GM12878 (cell line): ENCODE data around the gene CXCL17.
A peak's percentile ranks its signal among the peaks of the same experiment; 100 is the strongest.

Experiments used
- EZH2 ChIP-seq: IDR thresholded peaks from 2 replicates; pipeline ENCODE4 v1.6.1; 2012; ENCODE audit warnings: low read depth, mild to moderate bottlenecking, control low read depth, inconsistent platforms, low read length, borderline replicate concordance; ENCODE audit not compliant: control insufficient read depth
- HCFC1 ChIP-seq: fragments of 150-350 bp; IDR thresholded peaks from 2 replicates; pipeline ENCODE4 v1.6.1; 2014; ENCODE audit warnings: low read length
- KDM1A ChIP-seq: fragments of 200-600 bp; sonication (generic); IDR thresholded peaks from 2 replicates; pipeline ENCODE4 v1.6.1; 2016; ENCODE audit warnings: borderline replicate concordance
- TF ChIP-seq, protein P1 (sequence below): fragments of 450-650 bp; IDR thresholded peaks from 2 replicates; pipeline ENCODE4 v1.6.1; 2017; ENCODE audit warnings: antibody characterized with exemption, mild to moderate bottlenecking, moderate library complexity
- TF ChIP-seq, protein P2 (sequence below), 3 experiments: IDR thresholded peaks in 2 of 3; conservative IDR thresholded peaks in 1 of 3; 2 replicates each; pipeline ENCODE4 v1.5.1; 2011; ENCODE audit warnings: low read depth in 3 of 3, low read length in 3 of 3, mild to moderate bottlenecking in 3 of 3, control low read depth in 2 of 3, moderate library complexity in 2 of 3, inconsistent platforms in 1 of 3, mixed read lengths in 1 of 3; ENCODE audit not compliant: control insufficient read depth in 2 of 3, insufficient read depth in 1 of 3; ENCODE audit errors: extremely low read depth in 1 of 3

DNA sequence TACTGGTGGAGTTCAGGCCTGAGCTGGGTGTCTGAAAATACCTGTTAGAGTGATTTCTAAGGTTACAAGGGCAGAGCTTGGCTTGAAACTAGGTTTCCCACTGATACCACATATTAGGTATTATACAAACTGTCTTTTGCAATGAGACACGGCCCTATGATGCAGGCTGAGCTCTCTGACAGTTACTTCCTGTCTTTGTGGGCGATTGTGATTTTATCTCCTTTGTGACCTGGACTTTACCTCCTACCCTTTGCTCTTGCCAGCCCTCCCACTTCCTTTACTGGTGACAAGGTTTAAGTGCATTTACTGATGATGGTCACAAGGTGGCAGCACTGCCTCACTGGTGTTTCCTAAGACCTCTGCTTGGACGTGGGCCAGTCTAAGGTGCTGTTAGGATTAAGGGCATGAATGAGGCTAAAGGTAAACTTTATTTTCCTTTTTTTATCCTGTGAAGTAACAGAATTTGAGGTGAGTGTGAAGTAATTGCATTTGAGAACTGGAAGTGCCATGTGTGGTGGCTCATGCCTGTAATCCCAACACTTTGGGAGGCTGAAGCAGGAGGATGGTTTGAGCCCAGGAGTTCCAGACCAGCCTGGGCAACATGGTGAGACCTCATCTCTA, 7.7 kb upstream of the CXCL17 start:
- TF ChIP-seq, protein P1, sequence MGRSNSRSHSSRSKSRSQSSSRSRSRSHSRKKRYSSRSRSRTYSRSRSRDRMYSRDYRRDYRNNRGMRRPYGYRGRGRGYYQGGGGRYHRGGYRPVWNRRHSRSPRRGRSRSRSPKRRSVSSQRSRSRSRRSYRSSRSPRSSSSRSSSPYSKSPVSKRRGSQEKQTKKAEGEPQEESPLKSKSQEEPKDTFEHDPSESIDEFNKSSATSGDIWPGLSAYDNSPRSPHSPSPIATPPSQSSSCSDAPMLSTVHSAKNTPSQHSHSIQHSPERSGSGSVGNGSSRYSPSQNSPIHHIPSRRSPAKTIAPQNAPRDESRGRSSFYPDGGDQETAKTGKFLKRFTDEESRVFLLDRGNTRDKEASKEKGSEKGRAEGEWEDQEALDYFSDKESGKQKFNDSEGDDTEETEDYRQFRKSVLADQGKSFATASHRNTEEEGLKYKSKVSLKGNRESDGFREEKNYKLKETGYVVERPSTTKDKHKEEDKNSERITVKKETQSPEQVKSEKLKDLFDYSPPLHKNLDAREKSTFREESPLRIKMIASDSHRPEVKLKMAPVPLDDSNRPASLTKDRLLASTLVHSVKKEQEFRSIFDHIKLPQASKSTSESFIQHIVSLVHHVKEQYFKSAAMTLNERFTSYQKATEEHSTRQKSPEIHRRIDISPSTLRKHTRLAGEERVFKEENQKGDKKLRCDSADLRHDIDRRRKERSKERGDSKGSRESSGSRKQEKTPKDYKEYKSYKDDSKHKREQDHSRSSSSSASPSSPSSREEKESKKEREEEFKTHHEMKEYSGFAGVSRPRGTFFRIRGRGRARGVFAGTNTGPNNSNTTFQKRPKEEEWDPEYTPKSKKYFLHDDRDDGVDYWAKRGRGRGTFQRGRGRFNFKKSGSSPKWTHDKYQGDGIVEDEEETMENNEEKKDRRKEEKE, result no peak
- TF ChIP-seq EZH2, result no peak
- no peak for TF ChIP-seq HCFC1
- TF ChIP-seq KDM1A, result no peak
- TF ChIP-seq, protein P2, sequence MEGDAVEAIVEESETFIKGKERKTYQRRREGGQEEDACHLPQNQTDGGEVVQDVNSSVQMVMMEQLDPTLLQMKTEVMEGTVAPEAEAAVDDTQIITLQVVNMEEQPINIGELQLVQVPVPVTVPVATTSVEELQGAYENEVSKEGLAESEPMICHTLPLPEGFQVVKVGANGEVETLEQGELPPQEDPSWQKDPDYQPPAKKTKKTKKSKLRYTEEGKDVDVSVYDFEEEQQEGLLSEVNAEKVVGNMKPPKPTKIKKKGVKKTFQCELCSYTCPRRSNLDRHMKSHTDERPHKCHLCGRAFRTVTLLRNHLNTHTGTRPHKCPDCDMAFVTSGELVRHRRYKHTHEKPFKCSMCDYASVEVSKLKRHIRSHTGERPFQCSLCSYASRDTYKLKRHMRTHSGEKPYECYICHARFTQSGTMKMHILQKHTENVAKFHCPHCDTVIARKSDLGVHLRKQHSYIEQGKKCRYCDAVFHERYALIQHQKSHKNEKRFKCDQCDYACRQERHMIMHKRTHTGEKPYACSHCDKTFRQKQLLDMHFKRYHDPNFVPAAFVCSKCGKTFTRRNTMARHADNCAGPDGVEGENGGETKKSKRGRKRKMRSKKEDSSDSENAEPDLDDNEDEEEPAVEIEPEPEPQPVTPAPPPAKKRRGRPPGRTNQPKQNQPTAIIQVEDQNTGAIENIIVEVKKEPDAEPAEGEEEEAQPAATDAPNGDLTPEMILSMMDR (IDR thresholded peaks at IDR 0.05 in 2 of 3, conservative IDR thresholded peaks at IDR 0.05 in 1 of 3; ENCODE audit: control insufficient read depth in 2 of 3, extremely low read depth in 1 of 3, insufficient read depth in 1 of 3, low read depth in 3 of 3, low read length in 3 of 3), result peak; percentile 78 to 97 (median 91); a peak in 5 of 6 replicates
